NCI-H1092 treated with DMSO at 0.1 percent for 48 hours (cell line): Measurements from ENCODE around the gene LMX1A.
A peak's percentile ranks its signal among the peaks of the same experiment; 100 is the strongest.

Experiments used
- DNase-seq: peaks from one replicate; lab custom pipeline; 2025; lab: John Stamatoyannopoulos, UW

The LMX1A gene

DNA sequence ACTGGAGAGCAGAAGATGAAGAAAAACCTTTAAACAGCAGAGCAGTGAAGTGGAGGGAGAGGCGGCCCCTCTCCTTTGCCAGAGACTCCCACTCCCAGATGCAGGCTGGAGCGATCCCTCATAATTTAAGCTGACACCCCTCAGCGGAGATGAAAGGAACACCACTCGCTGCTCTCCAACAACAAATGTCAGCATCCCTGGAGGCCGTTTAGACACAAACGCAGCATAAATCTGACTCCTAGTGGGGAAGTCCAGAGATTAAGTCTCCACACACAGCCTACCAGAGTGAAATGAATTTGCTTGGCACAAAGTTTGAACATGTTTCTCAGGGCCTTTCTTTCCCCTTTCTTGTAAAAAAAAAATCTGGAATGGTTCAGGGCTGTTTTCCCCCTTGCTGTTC lies 137.8 kb downstream of the LMX1A start:
- DNase-seq, result peak; percentile 75

DNA sequence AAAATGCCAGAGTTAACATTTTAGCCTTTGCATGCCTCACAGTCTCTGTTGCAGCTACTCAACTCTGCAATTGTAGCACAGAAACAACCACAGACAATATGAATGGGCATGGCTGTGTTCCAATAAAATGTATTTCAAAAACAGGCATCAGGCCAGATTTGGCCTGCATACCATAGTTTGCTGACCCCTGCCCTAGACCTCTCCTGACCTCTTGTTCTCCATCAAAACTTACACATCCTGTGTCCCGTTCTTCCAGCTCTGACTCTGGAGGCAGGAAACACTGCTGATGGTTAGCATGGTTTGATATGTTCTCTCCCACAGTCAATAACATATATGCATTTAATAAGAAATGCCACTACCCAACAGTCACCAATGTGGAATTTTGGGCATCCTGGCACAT lies 138.6 kb downstream of the LMX1A start:
- no peak for DNase-seq

DNA sequence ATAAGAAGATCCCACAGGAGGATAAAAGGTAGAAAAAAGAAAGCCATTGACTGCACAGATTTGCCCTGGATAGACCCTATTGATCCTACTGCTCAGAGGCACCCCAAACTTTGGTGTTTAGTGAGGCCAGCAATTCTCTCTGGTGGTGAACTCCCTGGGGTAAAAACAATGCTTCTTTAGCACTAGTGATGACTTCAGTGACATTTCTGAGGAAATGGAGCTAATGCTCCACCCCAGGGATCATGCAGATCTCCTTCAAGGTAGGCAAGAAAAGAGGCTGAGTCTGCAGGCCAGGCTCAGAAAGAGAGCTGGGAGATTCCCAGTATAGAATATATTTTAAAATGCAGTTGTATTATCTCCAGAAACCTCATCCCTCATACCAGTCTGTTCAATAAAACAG lies 140.3 kb downstream of the LMX1A start:
- DNase-seq, result no peak

DNA sequence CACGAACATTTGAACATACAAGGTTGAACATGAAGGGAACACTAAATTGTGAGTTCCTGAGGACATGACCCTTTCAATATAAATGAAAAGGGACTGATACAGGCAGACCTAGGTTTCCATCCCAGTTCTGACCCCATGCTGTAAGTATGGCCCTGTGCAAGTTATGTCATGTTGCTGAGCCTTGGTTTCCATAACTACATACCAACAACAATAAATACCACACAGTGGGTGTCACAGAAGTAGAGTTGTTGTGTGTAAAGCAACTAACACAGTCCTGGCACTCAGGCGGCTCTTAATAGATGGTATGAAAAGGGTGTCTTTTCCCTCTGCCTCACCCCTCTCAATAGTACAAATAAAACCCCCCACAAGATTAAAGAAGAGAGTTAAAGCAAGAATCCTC lies 140.8 kb downstream of the LMX1A start:
- DNase-seq, result no peak

DNA sequence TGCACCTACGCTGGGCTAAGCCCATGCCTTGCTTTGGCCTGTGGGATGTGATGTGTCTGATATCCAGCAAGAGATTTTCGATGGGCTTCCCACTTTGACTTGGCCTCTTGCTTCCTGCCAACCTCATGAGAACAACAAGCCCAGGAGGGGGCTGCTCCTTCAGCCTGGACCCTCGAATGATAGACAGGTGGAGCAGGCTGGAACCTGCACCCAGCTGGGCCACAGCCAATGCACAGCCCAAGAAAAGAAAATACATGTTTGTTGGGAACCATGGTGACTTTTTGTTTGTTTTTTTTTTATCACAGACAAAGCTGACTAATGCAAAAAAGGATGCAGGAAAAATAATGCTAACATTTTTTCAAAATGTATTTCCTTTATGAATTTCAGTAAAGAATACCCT lies 144.3 kb downstream of the LMX1A start:
- DNase-seq, result no peak

DNA sequence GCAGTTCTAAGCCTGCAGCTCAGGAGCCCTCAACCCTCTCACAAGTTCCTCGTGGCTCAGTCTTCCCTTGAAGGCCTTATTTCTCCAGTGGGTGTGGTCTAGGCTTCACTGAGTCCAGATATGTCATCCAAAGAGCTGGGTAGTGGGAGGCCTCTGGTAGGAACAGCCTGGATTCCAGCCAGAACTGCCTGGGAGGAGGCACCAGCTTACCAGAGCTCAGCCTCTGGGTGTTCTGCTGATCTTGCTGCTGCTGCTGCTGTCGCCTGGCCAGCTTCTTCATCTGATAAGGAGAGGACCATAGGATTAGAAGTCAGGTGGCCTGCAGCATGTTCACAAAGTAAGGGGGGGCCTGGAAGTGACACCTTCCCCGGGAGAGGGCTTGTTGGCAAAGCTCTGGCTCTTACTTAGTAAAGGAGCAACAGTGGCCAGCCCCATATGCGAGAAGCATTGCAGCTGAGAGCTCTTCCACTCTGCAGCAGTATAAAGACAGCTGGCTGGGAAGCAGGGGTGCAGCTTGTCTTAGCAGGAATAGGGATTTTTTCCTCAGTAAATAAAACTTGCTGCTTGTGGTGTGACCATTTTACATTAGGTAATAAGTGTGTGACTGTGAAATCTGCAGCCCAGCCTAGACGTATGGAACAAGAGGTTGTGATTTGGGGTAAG lies 148.5 kb downstream of the LMX1A start:
- no peak for DNase-seq

DNA sequence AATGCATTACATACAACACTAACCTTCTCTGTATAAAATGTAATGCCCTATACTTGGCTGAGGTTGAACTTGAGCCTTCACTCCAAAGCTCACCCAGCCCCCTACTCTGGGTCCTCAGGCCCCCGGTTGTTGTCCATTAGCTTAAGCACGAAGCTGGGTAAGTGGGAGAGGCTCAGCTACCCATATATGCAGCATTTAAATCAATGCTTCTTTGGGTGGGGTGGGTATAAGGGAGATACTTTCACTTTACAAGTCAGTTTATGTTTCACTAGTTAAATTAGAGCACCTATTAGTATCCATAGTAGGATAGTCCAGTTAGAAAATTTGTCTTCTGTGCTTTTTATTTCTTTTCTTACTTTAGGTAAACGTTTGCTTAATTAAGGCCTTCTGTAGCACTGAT lies 151.4 kb downstream of the LMX1A start:
- DNase-seq, result no peak

DNA sequence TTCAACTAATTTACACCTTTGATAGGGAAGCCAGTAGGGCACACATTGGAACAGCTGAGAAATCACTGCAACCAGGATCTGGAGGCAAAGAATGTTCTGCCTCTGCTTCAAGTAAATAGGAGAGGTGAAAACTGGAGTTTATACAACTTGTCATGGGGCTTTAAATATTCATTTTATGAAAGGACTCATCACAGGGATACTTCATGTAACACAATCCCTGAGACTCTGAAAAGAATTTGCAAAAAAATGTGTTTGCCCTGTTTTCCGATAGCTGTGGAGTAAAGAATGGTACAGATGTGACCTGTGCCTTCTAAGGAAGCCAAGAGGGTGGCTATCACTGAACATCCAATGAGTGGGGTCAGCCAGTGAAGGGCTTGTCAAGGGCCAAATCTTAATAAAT lies 152.0 kb downstream of the LMX1A start:
- no peak for DNase-seq

DNA sequence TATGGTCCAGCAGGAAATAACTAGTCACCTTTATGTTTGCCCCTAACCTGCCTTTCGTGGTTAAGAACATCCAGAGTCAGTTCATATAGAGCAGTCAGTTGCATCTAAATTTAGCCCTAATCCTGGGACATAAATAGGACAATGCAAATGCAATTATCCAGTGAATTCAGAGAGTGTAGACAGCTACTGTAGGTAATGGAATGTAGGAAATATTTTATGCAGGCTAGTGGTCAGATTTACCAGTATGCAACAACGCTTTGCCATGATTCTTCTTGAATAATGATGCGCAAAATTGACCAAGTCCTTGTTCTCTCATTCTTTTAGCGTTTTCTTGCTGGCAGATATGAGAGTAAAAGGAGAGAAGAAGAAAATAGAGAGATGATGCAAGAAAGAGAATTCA lies 165.4 kb downstream of the LMX1A start:
- DNase-seq, result no peak

DNA sequence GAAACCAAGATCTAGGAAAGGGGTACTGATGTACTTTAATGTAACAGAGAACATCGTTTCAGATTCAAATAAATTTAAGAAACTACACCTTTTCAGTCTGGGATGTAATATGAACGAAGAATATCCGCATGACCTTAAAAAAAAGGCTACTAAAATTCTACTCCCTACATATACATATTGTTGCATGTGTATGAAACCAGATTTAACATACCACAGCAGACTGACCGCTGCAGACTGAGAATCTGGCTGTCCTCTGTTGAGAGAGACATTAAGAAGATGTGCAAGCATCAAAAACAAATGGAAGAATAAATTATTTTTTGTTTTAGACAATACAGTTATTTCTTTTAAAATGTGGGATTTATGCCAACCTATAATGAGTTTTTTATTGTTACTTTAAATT lies 166.6 kb downstream of the LMX1A start:
- DNase-seq, result no peak

DNA sequence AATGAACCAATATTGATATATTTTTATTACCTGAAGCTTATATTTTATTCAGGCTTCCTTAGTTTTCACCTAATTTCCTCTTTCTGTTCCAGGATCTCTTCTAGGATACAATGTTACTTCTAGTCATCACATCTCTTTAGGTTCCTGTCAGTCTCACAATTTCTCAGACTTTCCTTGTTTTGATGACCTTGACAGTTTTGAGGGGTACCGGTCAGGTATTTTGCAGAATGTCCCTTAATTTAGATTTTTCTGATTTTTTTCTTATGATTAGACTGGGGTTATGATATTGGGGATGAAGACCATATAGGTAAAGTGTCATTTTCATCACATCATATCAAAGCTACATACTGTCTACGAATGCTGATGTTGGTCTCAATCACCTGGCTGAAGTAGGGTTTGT lies 167.5 kb downstream of the LMX1A start:
- no peak for DNase-seq

DNA sequence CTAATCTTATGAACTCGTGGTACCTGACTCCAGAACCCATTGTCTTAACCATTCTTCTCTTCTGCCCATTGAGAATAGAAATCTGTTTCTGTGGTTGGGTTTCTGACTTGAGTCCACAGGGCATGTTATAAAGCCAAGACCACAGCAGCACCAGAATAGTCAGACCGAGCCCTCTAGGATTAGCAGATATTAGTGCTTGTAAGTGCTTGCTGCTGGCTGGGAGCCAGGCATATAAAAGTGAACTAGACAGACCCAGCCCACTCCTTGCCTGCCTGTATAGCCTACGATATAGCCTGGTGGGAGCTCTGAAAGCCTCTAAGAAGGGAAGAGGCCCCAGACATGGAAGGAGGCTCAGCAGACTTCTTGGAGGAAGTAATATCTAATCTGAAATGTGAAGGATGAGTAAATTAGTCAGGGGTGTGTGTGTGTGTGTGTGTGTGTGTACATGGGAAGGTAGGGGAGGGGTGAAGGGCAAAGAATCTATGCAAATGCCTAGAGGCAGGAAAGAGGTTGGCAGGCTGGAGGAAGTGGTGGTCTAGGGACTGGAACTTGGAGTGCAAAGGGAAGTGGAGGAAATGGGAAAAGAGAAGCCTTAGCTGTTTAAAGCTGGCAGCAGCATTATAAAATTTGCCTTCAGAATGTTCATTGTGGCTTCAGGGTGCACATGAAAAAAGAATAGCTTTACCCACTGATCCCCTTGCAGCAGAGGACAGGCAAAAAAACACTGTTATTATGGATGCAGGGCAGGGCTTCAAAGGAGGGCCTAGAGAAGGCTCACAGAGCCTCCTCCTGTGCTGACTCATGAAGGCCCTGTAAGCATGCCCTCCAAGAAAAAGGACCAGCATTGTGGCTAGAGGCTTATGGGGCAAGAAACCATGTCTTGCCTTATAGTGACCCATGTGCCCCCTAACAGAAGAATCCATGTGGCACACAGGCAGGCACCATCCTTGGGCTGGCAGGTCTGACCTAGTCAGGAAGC lies 169.2 kb downstream of the LMX1A start:
- DNase-seq, result no peak

DNA sequence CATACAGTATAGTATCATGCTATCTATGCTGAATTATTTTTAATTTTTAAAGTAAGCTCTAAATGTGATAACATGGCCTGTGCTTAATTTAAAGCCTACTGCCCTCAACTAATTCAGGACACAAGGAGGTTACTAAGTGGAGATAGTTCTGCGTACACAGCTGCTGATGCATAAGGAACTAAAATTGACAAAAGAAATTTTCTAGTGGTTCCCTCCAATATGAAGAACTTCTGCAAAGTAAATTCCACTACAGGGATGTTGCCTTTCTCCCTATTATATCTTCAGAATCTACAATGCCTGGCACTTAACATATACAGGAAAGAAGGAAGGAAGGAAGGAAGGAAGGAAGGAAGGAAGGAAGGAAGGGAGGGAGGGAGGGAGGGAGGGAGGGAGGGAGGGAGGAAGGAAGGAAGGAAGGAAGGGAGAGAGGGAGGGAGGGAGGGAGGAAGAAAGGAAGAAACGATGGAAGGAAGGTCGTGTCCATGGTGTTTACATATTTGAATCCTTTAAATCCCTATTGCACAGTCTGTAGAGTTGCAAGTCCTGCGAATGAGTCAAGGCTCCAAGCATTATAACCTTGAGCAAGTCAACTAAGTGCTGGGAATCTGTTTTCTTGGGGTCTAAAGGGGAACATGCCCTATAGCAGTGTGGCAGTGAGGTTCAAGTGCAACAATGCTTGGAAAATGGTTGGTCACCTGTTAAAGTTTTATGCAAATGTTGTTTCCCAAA lies 171.2 kb downstream of the LMX1A start:
- DNase-seq, result no peak

DNA sequence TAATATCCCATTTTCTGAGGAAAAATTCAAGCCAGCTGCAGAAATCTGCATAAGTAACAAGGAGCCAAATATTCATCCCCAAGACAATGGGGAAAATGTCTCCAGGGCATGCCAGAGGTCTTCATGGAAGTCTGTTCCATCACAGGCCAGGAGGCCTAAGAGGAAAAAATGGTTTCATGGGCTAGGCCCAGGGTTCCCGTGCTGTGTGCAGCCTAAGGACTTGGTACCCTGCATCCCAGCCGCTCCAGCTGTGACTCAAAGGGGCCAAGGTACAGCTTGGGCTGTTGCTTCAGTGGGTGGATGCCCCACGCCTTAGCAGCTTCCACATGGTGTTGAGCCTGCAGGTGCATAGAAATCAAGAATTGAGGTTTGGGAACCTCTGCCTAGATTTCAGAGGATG lies 173.5 kb downstream of the LMX1A start:
- no peak for DNase-seq

DNA sequence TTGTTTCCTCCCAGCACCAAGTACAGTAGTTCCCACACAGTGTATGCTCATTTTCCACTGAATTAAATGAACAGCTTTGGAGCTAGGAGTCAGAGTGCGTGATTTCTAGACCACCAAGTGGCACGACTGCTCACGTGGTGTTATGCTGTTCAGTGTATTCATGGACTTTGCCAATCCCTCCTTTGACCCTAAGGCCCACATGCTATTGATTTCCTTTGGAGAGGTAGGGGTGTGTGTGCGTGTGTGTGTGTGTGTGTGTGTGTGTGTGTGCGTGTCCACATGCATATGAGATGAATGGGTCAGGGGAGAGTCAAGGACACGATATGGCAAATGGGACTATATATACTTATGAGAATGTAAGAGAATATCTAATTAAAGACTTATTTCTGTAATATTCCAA lies 177.2 kb downstream of the LMX1A start:
- no peak for DNase-seq

DNA sequence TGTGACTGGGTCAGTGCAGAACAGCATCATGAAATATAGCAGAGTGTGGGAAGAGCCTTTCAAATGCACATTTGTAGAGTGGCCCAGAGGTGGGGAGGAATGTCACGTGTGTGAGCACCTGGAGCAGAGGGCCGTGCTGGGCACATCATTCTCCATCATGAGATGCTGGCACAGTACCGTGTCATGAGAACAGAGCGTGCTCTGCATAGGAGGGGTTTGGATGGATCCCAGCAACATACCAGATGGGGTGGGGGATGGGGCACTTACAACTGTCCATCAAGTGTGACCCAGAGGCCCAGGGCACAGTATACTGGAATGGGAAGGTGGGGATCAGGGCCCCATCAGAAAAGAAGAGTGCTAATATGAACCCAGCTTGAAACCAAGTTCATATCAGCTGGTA lies 182.0 kb downstream of the LMX1A start:
- DNase-seq, result no peak

DNA sequence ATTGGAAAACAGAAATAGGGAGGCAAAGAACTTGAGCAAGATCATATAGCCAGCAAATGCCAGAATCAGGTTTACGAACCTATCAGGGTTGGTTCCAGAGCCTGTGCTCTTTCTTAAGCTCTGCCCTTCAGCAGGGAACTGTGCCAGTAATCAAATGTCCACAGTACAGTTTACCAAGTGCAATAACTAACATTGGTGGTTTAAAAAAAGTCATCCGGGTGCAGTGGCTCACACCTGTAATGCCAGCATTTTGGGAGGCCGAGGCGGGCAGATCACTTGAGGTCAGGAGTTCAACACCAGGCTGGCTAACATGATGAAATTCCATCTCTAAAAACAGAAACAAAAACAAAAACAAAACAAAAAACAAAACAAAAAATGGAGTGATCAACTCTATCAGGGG lies 182.7 kb downstream of the LMX1A start:
- DNase-seq, result no peak

DNA sequence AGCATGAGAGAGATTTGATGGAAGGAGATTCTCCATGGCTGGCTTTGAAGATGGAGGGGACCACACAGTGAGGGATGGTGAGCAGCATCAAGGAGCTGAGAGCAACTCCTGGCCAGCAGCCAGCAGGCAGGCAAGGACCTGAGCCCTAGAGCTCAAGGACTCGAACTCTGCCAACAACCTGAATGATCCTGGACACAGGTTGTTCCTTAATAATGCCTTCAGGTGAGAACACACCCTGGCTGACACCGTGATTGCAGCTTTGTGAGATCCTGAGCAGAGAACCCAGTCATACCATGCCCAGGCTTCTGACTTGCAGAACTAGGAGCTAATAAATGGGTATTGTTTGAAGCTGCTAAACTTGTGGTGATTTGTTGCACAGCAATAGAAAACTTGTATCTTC lies 183.1 kb downstream of the LMX1A start:
- no peak for DNase-seq

DNA sequence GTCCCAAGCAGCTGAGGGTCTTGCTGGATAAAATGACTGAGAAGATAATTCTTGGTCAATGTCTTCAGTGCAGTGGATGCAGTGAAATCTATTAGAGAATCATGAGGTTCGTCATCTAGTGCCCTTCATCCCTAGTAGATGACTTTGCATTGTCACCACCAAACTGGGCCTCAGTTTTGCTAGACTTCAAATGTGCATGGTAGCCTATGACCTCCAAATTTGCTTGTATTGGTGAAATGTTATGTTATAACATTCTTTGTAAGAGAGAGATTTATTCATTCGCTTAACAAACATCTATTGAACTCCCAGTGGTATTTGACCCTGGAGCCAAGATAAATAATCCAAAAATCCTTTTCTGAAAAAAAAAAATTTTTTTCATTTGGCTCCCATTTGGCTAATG lies 183.8 kb downstream of the LMX1A start:
- DNase-seq, result no peak

DNA sequence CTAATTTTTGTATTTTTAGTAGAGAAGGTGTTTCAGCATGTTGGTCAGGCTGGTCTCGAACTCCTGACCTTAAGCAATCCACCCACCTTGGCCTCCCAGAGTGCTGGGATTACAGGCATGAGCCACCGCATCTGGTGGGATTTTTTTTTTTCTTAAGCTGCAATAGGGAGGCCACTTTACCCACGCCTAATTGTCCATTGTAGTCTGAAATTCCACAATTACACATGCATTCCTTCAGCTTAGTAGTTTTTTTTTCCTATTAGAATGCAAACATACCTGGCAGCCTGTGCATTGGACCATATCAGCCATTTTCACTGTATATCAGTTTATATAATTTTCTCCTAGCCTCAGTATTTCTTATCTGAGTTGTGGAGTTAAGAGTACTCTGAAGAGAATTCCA lies 186.8 kb downstream of the LMX1A start:
- DNase-seq, result no peak

DNA sequence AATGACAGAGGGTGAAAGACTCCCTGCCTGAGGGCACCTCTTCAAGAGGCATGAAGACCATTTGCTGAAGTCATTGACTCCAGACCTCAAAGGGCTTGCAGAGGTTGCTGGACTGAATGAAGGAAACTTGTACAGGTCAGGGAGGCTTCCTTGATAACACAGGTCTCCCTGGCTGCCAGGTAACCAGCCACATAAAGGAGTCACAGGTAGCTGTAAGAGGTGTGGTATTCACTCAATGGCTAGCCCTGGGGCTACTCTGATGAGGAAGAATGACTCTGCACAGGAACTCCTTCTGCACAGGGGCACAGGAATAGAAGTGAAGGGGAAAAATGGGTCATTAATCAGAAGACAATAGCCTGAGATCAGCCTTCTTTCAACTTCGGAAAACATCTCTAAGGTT lies 187.5 kb downstream of the LMX1A start:
- no peak for DNase-seq

DNA sequence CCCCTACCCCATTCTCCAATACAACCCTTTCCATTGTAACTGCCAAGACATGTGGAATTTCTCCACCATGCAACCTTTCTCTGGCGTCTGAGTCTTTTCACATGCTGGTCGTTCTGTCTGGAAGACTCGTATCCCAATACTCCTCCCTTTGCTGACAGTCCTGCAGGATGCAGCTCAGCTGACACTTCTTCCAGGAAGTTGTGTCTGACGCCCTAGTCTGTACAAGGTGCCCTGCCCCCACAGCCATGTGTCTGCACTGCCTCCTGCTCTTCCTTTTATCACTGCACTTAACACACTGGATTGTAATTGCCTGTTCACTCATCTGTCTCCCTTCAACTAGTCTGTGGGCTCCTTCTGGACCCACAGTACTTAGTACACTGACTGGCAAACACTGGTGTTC lies 188.0 kb downstream of the LMX1A start:
- DNase-seq, result no peak

DNA sequence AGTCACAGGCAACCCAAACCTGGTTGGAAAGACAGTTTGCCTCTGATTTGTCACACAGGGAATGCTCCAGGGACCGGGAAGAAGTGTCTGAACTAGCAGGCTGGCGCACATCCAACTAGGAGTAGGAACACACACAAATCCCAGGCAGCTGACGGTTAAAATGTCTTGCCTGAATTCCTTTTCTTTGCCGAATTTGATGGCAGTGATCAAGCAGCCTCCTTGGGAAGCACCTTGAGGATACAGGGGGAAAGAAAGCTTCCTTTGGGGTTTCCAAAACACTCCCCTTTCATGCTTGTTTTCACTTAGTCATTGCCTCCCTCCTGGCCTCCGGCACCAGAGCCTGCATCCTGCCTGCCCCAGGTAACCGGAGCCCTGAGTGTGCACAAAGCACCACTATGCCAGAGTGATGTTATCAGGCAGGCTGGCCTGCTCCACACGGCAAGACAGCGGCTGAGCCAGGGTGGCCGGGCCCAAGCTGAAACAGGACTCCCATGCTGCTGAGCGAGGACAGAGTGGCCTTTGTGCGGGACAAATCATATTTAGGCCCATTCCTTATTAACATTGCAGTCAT lies 193.8 kb downstream of the LMX1A start:
- peak; percentile 92 for DNase-seq
